ENCODE results near the gene PTCHD1.

DNA sequence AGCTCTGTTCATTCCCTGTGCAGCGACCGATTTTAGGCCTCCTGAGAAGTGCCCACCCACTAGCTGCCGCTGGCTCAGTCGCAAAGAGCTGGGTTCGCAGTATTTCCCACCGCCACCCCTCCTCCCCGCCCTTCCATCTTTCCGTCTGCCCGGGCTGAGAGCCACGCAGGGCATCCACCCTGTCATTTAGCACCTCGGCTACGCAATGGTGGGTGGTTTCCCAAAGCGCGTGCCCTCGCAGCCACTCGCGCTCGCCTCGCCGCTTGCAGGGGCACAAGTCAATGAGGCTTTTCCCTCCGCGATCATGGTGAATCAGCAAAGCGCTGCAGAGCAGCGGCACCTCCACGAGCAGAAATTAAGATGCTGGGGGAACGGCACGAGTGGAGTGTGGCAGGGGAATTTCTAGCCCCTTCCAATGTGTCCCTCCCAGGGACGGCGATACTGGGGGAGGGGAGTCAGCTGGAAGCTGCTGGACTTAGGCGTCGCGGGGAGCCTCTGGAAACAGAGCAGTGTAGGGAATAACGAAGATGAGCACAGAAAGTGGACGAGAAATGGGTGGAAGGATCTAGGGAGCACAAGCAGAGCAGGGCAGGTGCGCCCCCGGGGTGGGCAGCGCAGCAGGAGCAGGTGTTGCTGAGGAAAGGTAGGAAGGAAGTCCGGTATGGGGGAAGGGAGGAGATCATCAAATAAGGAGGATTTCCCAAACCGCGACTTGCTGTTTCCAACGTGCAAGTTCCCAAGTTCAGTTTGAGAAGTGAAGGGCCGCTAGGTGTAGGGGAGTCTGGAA lies 2.4 kb upstream of the PTCHD1 start:
- TF ChIP-seq POLR2A (IDR thresholded peaks at IDR 0.05), result no peak
- TF ChIP-seq, protein P1, sequence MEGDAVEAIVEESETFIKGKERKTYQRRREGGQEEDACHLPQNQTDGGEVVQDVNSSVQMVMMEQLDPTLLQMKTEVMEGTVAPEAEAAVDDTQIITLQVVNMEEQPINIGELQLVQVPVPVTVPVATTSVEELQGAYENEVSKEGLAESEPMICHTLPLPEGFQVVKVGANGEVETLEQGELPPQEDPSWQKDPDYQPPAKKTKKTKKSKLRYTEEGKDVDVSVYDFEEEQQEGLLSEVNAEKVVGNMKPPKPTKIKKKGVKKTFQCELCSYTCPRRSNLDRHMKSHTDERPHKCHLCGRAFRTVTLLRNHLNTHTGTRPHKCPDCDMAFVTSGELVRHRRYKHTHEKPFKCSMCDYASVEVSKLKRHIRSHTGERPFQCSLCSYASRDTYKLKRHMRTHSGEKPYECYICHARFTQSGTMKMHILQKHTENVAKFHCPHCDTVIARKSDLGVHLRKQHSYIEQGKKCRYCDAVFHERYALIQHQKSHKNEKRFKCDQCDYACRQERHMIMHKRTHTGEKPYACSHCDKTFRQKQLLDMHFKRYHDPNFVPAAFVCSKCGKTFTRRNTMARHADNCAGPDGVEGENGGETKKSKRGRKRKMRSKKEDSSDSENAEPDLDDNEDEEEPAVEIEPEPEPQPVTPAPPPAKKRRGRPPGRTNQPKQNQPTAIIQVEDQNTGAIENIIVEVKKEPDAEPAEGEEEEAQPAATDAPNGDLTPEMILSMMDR (IDR thresholded peaks at IDR 0.05), result no peak

Measured in testis (tissue), 2 donors.